Sciatic nerve (tissue), 2 donors: Measurements from ENCODE around the gene ALOX15B. TPM values are rescaled to one million over a fixed set of nuclear protein-coding genes. Genes with fewer than 3 reads are reported as not detected.

Experiments
- ATAC-seq: fragments of 200-7000 bp; cut with Tn5 transposase; one replicate; pipeline ENCODE4 v1.9.1; 2020; ENCODE audit warnings: mild to moderate bottlenecking, moderate library complexity
- DNase-seq: peaks from one replicate; pipeline ENCODE4 v3.0.0-alpha.2; 2020; ENCODE audit warnings: low spot score
- intact Hi-C: fragments of 100-400 bp; cut with DNase I; formaldehyde crosslinking; loops from one replicate; pipeline ENCODE4 v1.14.2; 2022
- microRNA-seq: library from miRNA; unstranded; fragments of <30 nt; microRNA quantifications from one replicate; pipeline ENCODE4 v1.2.0, GENCODE V29; 2020
- total RNA-seq: library from RNA; stranded (reverse); fragmentation: NEBNext Ultra II Directional; extraction: Animal tissue kit (Norgen Biotek cat#: 25700); gene quantifications from one replicate; pipeline ENCODE4 v1.2.1, GENCODE V29; 2021
- donor health status: DM: no; HTN: no; CAD: no.
- donor health status: DM: no; HTN: no; CAD: no.

Gene ALOX15B
- total RNA-seq, 1 donor from 2014 or later, result not detected

- intact Hi-C loops, result no loop called here
- DNase-seq (no peak), ATAC-seq (no peak)
Observed at GRCh38 chr17:8096541-8096940, 57.7 kb downstream of the ALOX15B start.

Small RNA genes within 50 kb of the gene (microRNA-seq; reads per million reads assigned to microRNA genes)
- not detected for gene MIR4314

Other genes with a start within 250 kb of the ALOX15B start
- 41.0 TPM for gene KDM6B, start 204.8 kb upstream of the ALOX15B start, total RNA-seq
- gene TMEM88, start 184.0 kb upstream of the ALOX15B start, total RNA-seq, result 18.5 TPM
- gene NAA38, start 181.5 kb upstream of the ALOX15B start, total RNA-seq, result 53.5 TPM
- gene CYB5D1, start 181.1 kb upstream of the ALOX15B start, total RNA-seq, result 13.3 TPM
- gene CHD3, start 150.3 kb upstream of the ALOX15B start, total RNA-seq, result 138 TPM
- 5.7 TPM for gene RNF227, start 122.8 kb upstream of the ALOX15B start, total RNA-seq
- gene KCNAB3, start 109.2 kb upstream of the ALOX15B start, total RNA-seq, result 1.2 TPM
- 78.3 TPM for gene TRAPPC1, start 107.1 kb upstream of the ALOX15B start, total RNA-seq
- 27.8 TPM for gene CNTROB, start 106.9 kb upstream of the ALOX15B start, total RNA-seq
- not detected for gene GUCY2D, start 36.4 kb upstream of the ALOX15B start, total RNA-seq
- gene ALOX12B, start 48.7 kb downstream of the ALOX15B start, total RNA-seq, result not detected
- gene ALOXE3, start 79.5 kb downstream of the ALOX15B start, total RNA-seq, result not detected
- 1.1 TPM for gene HES7, start 85.0 kb downstream of the ALOX15B start, total RNA-seq
- 182 TPM for gene PER1, start 113.3 kb downstream of the ALOX15B start, total RNA-seq
- 108 TPM for gene VAMP2, start 123.9 kb downstream of the ALOX15B start, total RNA-seq
- gene TMEM107, start 137.3 kb downstream of the ALOX15B start, total RNA-seq, result 23.0 TPM
- 14.4 TPM for gene BORCS6, start 151.1 kb downstream of the ALOX15B start, total RNA-seq
- 48.5 TPM for gene AURKB, start 171.5 kb downstream of the ALOX15B start, total RNA-seq
- gene CTC1, start 209.0 kb downstream of the ALOX15B start, total RNA-seq, result 54.5 TPM
- 27.5 TPM for gene PFAS, start 210.2 kb downstream of the ALOX15B start, total RNA-seq
- gene RANGRF, start 249.6 kb downstream of the ALOX15B start, total RNA-seq, result 20.9 TPM